HPDE6-E6E7 (cell line): ENCODE data around the gene BMF.
"Not testable (repeated sequence)": the region's sequence is repeated elsewhere in the genome, so short reads cannot be mapped to it uniquely, and the experiment has no call there.

Experiments
- DNase-seq: peaks from one replicate; pipeline ENCODE4 v3.0.0; 2011; ENCODE audit warnings: missing footprints; ENCODE audit errors: extremely low spot score

BMF gene

DNA sequence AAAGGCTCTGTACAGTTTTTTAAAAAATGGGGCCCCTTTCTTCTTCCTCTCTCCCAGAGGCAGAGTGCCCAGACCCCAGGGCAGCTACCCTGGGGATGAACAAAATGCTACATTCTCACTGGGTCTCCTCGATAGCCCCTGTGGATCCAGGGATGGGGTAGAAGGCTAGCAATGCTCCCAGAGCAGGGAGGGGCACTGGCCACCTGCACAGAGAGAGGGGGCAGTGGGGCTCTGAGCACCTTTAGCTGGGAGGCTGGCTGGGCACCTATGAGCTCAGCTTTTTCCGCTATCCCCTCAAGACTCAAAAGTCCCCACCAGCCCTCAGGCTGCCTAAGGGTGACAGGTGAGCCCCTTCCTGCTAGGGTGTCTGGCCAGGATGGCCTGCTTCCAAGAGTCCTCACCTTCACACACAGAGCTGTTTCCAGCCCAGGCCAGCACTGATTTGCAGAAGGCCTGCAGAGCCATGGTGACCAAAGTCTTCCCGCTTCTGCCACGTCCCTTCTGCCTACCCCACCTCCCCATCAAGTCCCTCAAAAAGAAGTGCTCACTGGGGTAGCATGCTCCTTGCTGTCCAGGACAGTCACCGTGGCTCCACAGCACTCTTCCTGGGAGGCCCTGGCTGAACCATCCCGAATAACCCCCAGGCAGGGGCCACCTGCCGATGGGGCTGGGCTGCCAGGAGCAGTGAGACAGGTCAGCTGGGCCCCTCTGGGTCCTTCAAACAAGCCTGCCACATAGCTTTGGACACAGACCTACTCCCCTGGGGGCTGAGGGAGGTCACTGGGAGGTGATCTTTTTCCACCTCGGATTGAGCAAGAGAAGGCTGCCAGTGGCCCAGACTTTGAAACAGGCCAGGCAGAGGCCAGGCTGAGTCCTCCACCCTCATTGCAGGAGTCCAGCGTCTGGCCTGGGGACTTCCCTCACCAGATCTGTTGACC is 20.4 kb downstream of the BMF start:
- DNase-seq = no peak

DNA sequence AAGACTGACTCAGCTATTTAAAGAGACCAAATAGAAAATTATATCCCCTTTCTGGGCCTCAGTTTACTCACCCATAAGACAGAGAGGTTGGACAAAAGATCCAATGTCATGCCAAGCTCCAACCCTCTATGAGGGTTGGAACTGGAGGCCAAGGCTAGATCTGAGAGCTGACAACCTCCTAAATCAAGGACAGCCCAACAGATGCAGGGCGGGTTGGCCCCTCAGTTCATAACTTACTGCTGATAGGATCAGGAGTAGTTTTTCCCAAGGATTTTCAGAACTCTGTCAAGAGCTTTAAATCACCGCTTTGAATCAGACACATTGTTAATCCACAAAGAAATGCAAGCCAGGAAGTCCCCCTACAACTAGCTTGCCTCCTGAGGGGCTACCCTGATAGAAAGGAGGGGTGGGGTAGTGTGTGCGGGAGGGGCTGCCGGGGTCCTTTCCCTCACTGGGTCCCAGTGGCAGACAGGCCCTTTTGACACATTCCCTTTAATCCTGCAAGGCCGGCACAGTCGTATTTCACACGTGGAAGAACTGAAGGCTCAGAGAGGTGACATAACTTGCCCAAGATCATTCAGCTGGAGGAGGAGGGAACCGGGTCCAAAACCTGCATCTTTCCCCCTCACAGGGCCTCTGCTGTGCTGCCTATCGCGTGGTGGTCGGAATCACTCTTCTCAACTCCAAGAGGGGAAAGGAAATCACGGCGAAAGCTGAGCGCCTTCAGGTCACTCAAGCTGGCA is 21.4 kb downstream of the BMF start:
- no peak for DNase-seq

DNA sequence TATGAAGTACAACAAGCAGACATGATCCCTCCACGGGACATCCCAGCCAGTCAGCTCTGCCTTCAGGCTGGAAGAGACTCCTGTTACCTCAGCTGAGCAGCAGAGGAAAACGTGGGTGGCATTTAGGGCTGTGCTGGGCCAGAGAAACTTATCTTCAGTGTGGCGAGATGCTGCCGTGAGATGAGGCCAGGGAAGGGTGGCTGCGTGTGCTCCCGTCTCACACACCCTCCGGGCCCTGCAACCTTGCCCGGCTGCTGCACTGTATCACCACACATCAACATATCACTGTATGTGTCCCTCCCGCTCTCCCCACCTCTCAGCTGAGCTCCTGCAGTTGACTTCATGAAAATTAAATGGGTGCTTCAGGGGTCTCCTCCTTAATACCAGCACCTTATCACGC is 23.4 kb downstream of the BMF start:
- DNase-seq = no peak

DNA sequence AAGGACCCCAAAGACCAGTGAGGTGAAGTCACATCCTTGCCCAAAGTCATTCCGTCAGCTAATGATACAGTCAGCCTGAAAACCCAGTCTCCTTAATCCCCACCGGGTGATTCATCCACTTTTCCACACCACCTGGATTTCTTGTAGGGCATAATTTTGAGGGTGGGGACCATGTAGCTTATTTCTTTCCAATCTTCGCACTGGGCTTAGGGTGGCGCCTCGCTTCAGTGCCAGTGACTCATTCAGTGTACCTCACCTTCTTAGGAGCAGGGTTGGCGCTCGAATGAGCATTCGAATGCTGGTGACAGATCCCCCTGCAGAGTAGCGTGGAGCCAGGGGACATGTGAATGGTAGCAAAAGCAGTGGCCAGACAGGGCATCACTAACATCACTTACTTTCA is 24.0 kb downstream of the BMF start:
- DNase-seq = no peak

DNA sequence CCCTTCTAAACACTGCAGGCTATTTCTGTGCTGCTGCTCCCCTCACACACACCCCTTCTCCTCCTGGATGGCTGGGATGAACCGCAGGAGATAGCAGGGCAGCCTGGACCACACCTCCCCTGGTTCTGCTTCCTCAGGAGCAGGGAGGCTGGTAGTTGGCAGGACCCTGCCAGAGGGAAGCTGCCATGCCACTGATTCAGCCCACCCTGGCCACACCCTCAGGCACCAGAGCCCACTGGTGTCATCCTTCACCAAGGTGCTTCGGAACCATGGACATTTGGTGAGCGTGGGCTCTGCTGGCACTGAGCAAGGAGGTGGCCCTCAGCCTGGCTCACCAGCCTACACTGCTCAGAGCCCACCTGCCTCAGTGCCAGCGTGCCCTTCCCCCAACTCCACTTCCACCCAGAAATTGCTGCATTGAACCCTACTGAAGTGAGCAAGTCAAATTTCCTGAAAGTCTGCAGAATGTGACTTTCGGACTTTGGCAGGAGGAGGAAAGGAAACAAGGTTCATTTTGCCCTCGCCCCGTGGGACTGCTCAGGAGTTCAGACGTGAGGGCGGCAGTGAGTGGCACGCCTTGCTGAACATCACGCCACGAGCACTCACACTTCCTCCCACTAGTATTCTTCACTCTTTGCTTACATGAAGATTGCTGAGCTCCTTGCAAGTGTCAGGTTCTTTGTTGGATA is 26.3 kb downstream of the BMF start:
- DNase-seq = no peak

DNA sequence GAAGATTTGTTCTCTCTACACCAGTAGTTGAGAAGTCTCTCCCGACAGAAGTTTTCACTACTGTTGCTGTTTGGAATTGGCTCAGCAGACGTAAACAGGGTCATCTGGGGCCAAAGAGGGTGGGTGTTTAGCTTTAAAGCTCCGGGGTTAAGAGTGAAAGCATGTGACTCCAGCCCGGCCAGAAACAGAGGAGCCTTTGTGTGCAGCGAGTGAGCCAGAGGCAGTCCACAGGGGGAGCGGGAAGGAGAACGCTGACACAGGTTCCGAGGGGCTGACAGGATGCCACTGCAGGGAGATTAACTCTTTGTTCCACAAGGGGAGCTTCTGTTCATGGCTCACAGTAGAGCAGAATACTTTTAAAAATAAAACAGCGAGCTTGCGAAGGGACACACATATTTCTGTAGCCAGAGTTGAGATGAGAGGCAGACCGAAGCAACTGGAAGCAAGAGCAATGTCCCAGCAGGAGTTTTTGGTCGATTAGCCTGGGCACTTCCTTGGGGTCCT is 26.9 kb downstream of the BMF start:
- DNase-seq = no peak

DNA sequence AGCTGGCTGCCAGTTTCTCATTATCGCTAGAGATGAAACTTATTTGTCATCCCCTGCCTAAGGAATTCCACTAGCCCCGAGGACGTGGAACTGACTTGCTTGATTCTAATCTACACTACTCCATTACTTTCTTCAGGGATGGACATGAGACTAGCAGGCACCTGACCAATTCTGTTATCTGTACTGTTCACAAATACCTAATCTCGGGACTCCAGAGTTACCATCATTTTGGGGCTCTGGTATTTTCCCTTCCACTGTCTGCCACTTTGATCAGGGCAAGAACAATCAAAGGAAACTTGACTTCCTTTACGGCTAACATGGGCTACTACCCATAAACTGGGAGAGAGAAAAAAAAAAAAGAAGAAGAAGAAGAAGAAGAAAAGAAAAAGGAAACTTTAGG is 27.8 kb downstream of the BMF start:
- DNase-seq = no peak

DNA sequence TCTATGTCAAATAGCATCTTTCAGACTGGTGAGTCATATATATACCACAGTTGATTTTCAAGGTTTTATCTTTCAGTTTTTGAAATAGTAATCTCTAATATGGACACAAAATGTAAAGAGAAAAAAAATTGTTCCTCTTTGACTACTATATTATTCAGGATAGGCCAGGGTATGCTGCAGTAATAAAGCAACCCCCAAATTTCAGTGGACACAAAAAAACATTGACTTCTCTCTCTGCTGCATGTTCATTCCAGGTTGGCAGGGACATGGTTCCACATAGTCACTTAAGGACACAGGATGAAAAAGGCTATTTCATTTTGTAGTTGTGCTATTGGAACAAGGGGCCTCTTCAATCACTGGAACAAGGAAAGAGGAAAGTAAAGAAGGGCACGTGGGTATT is 28.6 kb downstream of the BMF start:
- no peak for DNase-seq

DNA sequence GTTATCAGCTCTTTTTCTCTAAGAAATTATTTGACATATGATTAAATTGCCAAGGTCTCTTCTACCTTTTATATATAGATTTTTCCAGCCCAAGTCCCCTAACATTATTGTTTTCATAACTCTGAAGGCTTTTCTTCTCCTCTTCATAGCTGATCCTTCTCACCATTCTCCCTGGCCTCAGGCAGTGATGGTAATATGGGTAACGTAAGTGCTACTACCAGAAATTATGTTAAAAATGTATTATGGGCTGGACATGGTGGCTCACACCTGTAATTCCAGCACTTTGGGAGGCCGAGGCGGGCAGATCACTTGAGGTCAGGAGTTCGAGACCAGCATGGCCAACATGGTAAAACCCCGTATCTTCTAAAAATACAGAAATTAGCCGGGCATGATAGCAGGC is 29.2 kb downstream of the BMF start:
- no peak for DNase-seq

DNA sequence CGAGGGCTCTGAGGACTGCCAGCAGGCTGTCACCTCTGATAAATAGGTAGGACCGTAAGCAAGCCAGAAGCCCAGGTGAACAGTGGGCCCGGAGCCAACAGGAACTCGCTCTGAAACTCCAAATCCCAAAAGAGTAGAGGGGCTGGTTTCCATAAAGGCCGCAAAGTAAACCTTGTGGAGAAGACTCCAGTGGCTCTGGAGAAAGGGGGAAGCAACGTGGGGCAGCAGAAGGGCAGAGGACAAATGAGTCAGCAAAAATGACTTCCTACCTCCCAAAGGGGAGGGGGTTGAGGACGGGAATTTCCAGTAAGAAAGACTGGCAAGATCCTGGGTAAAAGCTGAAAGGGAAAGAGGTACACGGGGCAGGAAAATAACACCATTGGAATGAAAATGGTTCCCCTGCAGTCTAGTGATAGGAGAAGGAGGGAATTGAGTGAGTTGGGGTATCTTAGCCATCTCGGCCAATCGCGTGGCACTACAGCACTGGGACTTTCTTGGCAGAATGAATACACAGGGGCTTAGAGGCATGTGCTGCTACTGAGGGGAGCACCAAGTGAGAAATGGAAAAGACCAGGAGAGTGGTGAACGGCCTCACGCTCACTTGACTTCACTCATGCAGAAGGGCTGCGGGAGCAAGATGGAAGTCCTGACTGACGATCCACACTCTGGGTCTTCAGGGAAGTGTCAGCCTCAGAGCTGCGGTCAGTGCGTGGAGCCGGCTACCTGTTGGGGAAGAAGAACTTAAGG is 33.2 kb downstream of the BMF start:
- DNase-seq = no peak

DNA sequence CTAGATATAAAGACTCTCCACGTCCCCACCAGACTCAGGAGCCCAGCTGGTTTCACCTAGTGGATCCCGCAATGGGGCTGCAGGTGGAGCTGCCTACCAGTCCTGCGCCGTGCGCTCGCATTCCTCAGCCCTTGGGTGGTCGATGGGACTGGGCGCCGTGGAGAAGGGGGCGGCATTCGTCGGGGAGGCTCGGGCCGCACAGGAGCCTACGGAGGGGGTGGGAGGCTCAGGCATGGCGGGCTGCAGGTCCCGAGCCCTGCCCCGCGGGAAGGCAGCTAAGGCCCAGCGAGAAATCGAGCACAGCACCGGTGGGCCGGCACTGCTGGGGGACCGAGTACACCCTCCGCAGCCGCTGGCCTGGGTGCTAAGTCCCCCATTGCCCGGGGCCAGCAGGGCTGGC is 34.0 kb downstream of the BMF start:
- not testable (repeated sequence) for DNase-seq

DNA sequence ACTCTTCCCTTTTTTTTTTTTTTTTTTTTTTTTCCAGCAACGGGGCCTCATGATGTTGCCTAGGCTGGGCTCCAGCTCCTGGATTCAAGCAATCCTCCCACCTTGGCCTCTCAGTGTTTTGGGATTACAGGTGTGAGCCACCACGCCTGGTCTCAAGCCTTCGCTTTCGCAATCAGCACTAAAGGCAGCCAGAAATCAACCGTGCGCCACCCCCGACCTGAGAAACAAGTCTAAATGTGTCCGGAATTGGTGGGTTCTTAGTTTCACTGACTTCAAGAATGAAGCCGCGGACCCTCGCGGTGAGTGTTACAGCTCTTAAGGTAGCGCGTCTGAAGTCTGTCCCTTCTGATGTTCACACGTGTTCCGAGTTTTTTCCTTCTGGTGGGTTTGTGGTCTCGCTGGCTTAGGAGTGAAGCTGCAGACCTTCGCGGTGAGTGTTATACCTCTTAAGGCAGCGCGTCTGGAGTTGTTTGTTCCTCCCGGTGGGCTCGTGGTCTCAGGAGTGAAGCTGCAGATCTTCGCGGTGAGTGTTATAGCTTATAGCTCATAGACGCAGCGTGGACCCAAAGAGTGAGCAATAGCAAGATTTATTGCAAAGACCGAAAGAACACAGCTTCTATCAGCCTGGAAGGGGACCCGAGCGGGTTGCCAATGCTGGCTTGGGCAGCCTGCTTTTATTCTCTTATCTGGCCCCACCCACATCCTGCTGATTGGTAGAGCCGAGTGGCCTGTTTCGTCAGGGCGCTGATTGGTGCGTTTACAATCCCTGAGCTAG is 34.8 kb downstream of the BMF start:
- not testable (repeated sequence) for DNase-seq

DNA sequence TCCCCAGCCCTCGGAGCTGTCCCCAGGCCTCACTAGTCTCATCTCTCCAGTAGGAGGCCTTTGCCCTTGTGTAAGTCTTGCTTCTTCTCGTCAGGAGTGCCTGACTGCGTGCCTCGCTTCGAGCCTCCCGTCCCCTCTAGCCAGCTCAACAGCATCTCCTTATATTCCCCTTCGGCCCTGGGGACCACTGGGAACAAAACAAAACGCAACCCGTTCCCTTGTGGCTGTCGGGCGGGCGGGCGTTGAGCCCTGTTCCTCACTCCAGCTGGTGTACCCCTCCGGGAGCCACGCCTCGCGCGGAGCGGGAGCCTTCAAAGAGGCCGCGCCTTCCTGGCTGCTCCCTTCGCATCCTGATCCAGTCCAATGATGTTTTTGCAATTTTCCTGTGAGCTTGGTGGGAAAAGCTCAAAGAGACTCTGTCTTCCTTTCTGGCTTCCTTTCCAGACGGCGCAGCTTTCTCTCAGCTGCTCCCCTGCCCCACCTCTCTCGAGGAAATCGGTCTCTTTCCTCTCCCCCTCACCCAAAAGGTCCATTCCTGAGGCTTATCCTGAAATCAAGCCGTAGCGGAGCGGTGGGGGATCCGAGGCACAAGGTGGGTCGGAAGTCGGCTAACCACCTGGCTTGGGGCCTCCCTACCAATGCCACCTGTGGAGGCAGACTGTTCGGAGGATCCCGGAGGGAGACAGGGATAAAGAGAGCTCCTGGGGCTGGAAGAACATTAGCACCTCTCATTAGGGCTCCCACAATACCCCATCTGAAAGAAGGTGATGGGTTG is 36.3 kb downstream of the BMF start:
- no peak for DNase-seq

DNA sequence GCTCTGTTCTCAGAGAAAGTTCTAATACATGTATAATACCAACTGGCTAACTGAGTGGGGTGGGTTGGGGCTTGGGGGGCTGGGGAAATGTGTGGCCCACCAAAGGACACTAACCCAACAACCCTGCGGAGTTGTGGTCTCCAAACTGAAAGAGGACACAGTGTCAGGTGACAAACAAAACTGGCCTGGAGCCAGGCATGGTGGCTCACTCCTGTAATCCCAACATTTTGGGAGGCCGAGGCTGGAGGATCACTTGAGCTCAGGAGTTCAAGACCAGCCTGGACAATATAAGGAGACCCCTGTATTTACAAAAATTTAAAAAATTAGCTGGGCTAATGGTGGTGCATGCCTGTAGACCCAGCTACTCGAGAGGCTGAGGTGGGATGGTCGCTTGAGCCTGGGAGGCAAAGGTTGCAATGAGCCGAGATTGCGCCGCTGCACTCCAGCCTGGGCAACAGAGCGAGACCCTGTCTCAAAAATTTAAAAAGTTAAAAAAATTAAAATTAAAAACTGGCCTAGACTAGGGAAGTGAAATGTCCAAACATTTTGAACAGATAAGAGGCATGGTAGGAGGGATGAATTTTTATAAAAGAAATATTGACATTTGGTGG is 38.0 kb downstream of the BMF start:
- no peak for DNase-seq

DNA sequence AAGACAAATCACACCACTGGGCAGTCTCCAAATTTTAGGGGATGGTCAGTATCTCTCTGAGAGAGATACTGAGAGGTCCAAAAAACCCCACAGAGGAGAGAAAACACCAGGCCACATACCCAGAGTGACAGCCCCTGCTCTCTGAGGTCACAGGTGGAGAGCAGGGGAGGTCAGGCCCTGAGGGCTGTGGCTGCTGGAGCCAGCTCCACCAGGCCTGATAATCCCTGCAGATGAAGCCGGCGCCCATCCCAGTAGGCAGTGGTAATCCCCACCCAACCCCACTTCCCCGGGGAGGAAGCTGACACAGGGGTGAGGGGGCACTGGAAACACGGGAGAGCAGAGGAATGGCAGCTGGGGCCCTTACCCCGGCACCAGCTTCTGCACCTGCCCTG is 38.5 kb downstream of the BMF start:
- no peak for DNase-seq

DNA sequence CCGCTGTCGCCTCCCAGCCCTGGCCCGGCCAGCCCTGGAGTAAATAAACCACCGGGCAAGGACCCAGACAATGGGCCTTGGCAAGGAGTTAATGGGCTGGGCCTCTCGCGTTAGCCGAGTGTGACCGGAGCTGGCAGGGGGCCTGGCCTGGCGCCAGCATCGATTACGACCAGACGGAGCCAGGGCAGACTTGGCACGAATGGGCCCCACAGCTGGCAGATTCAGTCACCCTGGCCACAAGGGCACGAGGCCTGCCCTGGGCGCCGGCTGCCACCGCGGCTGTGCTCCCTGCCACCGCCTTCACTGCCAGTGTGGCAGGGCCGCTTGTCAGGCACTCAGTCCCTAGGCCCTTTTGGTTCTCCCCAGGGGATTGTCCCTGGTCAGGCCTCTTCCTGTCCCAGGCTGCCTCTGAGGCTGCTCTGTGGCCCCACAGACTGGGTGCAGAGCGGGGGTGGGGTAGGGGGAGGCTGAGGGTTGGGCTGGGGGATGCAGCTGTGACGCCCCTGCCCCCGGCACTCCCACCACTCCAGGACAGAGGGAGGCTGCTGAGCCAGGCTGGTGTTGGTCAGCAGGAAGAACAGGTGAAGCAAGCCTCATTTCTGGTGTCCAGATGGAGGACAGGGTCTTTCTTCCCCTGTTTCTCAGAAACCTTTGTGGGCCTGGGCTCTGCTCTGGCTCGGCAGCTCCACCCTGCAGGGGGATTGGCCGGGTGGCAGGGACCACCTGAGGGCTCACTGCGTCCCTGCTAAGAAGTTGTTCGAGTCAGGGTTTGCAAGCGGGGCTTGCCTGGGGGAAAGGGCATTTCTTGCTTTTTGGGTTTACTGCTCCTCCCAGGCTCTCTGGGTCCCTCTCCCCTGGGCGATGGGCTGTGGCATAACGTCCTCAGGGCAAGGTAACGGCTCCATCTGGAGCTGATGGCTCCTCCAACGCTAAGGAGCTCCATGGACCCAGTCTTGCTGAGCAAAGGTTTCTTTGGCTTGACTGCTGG is 39.2 kb downstream of the BMF start:
- no peak for DNase-seq

DNA sequence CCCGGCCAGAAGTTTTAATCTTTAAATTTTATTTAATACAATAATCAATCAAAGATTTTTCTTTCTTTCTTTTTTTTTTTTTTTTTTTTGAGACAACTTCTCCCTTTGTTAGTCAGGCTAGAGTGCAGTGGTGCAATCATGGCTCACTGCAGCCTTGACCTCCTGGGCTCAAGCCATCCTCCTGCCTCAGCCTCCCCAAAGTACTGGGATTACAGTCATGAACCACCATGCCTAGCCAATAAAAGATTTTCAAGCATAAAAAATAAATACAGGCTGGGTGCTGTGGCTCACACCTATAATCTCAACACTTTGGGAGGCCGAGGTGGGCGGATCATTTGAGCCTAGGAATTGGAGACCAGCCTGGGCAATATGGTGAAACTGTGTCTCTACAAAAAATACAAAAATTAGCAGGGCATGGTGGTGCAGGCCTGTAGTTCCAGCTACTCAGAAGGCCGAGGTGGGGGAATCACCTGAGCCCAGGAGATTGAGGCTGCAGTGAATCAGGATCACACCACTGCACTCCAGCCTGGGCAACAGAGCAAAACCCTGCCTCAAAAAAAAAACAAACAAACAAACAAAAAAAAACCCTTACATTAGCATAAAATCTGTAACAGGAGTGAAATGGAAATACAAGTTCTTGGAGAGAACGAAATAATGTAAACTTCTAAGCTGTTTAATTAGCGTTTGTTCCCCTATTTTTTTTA is 40.6 kb downstream of the BMF start:
- no peak for DNase-seq

DNA sequence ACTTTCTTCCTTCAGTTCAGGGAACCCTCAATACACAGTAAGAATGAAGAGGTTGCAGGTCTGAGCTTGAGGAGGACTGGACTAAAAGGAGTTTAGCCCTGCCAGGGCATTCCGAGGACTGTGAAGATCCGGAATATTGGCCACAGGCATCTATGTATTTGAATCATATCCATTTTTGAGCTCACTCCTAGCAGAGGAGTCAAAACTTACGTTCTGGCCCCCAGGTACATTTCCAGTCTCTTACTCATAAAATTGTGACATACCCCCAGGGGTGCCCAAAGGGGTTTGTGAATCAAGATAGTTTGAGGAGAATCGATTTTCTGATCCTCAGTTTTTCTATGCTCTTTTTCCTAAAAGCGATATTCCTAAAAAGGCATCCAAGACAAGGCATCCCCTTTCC is 42.1 kb downstream of the BMF start:
- no peak for DNase-seq
